ENCODE data around the gene OAS2. TPM values are rescaled to one million over a fixed set of nuclear protein-coding genes. Genes with fewer than 3 reads are reported as not detected.

OAS2 gene, protein sequence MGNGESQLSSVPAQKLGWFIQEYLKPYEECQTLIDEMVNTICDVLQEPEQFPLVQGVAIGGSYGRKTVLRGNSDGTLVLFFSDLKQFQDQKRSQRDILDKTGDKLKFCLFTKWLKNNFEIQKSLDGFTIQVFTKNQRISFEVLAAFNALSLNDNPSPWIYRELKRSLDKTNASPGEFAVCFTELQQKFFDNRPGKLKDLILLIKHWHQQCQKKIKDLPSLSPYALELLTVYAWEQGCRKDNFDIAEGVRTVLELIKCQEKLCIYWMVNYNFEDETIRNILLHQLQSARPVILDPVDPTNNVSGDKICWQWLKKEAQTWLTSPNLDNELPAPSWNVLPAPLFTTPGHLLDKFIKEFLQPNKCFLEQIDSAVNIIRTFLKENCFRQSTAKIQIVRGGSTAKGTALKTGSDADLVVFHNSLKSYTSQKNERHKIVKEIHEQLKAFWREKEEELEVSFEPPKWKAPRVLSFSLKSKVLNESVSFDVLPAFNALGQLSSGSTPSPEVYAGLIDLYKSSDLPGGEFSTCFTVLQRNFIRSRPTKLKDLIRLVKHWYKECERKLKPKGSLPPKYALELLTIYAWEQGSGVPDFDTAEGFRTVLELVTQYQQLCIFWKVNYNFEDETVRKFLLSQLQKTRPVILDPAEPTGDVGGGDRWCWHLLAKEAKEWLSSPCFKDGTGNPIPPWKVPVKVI
- total RNA-seq (14.0 TPM), polyA plus RNA-seq (7.3 TPM)

DNA sequence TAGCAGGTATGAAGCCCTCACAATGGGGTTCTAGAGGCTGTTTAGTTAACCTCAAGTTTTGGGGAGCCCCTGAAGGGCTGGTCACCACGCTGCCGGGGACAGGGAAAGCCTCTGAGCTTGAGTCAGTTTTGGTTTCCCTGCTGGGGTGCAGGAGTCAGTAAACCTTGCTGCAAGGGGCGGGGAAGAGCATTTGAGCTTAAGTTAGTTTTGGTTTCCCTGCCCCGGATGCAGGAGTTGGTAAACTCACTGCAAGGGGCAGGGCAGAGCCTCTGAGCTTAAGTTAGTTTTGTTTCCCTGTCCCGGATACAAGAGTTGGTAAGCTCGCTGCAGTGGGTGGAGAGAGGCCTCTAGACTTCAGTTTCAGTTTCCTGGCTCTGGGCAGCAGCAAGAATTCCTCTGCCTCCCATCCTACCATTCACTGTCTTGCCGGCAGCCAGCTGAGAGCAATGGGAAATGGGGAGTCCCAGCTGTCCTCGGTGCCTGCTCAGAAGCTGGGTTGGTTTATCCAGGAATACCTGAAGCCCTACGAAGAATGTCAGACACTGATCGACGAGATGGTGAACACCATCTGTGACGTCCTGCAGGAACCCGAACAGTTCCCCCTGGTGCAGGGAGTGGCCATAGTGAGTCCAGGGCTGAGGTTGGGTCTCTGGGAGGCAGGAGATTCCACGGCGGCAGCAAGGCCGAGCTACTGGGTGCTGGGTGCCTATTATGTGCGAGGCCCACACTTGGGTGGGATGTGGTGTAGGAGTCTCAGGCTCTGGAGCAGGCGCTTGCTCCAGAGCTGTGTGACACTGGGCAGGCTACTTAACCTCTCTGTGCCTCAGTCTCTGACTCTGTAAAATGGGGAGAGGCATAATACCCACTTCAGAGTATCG is at the start of gene OAS2:
TSS of gene OAS2 (plus strand) at position 357 of the 878 bp plus-strand sequence. CDS start at position 447, 90 bp downstream.
- H3K27ac ChIP-seq (ENCODE audit: low read depth): peak within 1 kb of the TSS; percentile 84
- WGBS: 36% methylated on average over 19 of the region's 19 CpGs
- H3K4me3 ChIP-seq (ENCODE audit: low read depth, low read length): peak within 1 kb of the TSS; percentile 23
- H3K4me1 ChIP-seq (ENCODE audit: insufficient read depth): no peaks in the 10 kb centered on the region
- no peak for DNase-seq (ENCODE audit: extremely low spot score)
- H3K36me3 ChIP-seq (ENCODE audit: insufficient read depth): no peaks in the 10 kb centered on the region

DNA sequence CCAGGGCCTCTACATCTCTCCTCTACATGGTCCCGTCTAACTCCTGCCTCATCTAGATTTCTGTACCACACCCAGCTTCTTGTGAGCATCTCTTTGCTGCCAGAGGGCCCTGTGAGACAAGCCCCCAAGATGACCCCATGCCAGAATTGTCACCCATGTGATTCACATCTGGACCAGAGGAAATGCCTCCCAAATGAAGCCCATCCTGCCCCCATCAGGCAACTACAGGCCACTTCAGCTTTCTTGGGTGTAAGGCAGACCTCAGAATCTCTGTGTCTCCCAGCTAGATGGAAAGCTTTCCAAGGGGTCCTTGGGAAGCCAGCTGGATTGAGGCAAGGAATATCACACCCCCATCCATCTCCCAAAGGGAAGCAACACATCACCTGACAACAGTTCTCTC is 49.3 kb upstream of the OAS2 start:
- Histone ChIP-seq H3K27ac (ENCODE audit: low read depth) (no peak overlapping the region), H3K4me3 (ENCODE audit: low read depth, low read length) (no peak overlapping the region), H3K4me1 (ENCODE audit: insufficient read depth) (peaks cover 2% of the 10 kb centered on the region), H3K36me3 (ENCODE audit: insufficient read depth) (no peaks in the 10 kb centered on the region)
- 86% methylated on average over 1 of the region's 1 CpG for WGBS
- no peak for DNase-seq (ENCODE audit: extremely low spot score)

DNA sequence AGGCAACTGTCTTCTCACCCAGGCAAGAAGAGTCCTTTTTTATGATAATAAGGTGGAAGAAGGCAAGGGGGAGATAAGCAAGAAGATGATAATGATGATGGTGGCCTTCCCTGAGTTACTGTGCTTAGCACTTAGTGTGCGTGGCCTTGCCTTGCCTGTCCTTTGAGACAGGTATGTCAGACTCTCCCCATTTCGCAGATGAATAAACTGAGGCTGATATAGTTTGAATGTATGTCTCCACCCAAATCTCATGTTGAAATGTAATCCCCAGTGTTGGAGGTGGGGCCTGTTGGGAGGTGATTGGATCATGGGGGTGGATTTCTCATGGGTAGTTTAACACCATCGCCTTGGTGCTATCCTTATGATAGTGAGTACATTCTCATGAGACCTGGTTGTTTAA is 48.6 kb upstream of the OAS2 start:
- H3K27ac ChIP-seq (ENCODE audit: low read depth): no peak overlapping the region
- H3K36me3 ChIP-seq (ENCODE audit: insufficient read depth): no peaks in the 10 kb centered on the region
- WGBS: 91% methylated on average over 3 of the region's 3 CpGs
- no peak overlapping the region for H3K4me3 ChIP-seq (ENCODE audit: low read depth, low read length)
- peaks cover 2% of the 10 kb centered on the region for H3K4me1 ChIP-seq (ENCODE audit: insufficient read depth)
- no peak for DNase-seq (ENCODE audit: extremely low spot score)

DNA sequence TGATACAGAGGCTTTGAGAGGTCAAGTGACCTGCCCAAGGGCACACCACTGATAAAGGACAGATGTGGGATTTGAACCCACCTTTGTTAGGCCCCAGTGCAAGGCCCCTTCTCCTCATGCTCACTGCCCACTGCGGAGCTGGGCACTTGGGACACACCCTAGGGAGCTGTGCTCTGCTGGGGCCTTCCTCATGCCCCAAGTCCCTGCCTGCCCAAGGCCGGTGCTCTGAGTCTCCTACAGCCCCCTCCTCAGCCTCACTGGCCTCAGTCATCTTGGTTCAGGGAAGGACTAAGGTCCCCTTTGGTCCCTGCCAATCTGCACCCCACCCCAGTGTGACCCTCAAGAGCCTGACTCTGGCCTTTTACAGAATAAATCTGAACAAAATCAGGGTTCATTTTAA is 48.0 kb upstream of the OAS2 start:
- WGBS: 96% methylated on average over 2 of the region's 2 CpGs
- no peaks in the 10 kb centered on the region for H3K36me3 ChIP-seq (ENCODE audit: insufficient read depth)
- peaks cover 2% of the 10 kb centered on the region for H3K4me1 ChIP-seq (ENCODE audit: insufficient read depth)
- H3K27ac ChIP-seq (ENCODE audit: low read depth): no peak overlapping the region
- H3K4me3 ChIP-seq (ENCODE audit: low read depth, low read length): no peak overlapping the region
- no peak for DNase-seq (ENCODE audit: extremely low spot score)

DNA sequence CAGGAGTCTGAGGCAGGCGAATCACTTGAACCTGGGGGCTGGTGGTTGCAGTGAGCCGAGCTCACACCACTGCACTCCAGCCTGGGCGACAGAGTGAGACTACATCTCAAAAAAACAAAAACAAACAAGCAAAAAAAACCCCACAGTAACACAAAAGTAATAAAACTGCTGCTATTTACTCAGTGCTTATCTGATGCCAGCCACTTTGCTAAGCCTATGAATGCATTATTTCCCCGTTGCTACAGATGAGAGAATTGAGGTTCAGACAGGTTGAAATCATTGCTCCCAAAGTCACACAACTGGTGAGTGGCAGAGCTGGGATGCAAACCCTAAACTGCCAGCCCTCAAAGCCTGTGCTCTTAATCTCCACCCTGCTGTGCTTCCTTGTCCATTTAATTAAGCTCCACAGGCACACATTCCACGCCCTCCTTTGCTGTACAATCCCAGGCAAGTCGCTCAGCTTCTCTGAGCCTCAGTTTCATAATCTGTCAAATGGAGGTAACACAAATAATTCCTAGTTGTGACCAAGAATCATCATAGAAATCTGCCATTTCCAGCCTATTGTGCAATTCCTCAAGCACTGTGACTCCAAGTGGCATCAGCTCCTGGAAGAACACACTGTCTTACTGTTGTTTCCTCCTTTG is 45.7 kb upstream of the OAS2 start:
- no peak overlapping the region for H3K4me3 ChIP-seq (ENCODE audit: low read depth, low read length)
- no peak for DNase-seq (ENCODE audit: extremely low spot score)
- H3K27ac ChIP-seq (ENCODE audit: low read depth): no peak overlapping the region
- 43% methylated on average over 6 of the region's 6 CpGs for WGBS
- no peaks in the 10 kb centered on the region for H3K36me3 ChIP-seq (ENCODE audit: insufficient read depth)
- peaks cover 2% of the 10 kb centered on the region for H3K4me1 ChIP-seq (ENCODE audit: insufficient read depth)

DNA sequence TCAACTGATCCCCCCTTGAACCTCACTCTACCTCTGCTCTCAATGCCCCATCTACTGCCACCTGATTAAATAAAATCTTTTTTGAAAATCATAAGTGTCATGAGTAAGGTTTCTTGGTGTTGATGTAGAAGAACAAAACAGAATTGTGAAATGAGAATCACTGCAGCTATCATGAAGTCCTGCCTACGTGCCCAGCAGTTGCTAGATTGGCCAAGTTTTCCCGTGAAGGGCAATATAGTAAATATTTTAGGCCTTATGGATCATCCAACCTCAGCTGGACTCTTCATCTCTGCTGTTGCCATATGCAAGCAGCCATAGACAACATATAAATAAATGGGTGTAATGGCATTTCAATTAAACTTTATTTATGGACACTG is 45.2 kb upstream of the OAS2 start:
- Histone ChIP-seq H3K4me1 (ENCODE audit: insufficient read depth) (peaks cover 2% of the 10 kb centered on the region), H3K27ac (ENCODE audit: low read depth) (no peak overlapping the region), H3K36me3 (ENCODE audit: insufficient read depth) (no peaks in the 10 kb centered on the region), H3K4me3 (ENCODE audit: low read depth, low read length) (no peak overlapping the region)
- 76% methylated on average over 2 of the region's 2 CpGs for WGBS
- no peak for DNase-seq (ENCODE audit: extremely low spot score)

DNA sequence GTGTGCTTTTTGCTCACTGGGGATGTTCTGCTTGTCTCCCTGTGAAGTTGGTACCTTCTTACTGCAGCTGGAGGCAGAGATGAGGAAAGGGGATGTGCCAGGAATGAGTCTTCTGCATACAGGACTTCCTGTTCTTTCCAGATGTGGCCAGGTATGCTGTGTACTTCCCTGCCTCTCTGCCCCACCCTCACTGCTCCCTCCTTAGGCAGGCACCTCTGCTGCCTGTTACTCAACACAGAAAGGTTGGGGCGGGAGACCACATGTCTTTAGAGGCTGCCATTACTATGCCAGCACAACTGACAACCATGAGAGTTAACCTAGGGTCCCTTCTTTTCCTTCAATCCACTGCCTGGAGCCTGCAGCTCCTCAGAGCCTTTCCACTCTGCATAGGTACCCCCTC is 42.1 kb upstream of the OAS2 start:
- no peak for DNase-seq (ENCODE audit: extremely low spot score)
- Histone ChIP-seq H3K36me3 (ENCODE audit: insufficient read depth) (no peaks in the 10 kb centered on the region), H3K27ac (ENCODE audit: low read depth) (no peak overlapping the region), H3K4me3 (ENCODE audit: low read depth, low read length) (no peak overlapping the region), H3K4me1 (ENCODE audit: insufficient read depth) (no peaks in the 10 kb centered on the region)
- WGBS: 71% methylated on average over 1 of the region's 1 CpG

DNA sequence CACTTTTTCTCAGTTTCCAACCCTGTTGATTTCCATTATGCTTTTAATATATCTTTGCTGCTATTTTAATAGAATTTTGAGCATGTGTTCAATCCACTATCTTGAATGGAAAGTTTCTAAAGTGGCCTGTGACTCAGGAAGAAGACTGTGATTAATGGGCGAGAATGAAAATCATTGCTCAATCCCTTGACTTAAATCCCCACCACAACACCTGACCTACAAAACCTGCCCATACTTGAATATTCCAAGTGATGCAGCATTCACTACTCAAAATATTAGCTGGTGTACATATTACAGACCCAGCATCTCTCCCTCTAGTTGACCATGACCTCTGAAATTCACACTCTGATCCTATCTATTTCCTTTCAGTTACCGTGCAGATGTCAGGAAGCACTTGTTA is 41.4 kb upstream of the OAS2 start:
- Histone ChIP-seq H3K27ac (ENCODE audit: low read depth) (no peak overlapping the region), H3K4me3 (ENCODE audit: low read depth, low read length) (no peak overlapping the region), H3K4me1 (ENCODE audit: insufficient read depth) (no peaks in the 10 kb centered on the region), H3K36me3 (ENCODE audit: insufficient read depth) (no peaks in the 10 kb centered on the region)
- no peak for DNase-seq (ENCODE audit: extremely low spot score)
- WGBS: 54% methylated on average over 2 of the region's 2 CpGs

DNA sequence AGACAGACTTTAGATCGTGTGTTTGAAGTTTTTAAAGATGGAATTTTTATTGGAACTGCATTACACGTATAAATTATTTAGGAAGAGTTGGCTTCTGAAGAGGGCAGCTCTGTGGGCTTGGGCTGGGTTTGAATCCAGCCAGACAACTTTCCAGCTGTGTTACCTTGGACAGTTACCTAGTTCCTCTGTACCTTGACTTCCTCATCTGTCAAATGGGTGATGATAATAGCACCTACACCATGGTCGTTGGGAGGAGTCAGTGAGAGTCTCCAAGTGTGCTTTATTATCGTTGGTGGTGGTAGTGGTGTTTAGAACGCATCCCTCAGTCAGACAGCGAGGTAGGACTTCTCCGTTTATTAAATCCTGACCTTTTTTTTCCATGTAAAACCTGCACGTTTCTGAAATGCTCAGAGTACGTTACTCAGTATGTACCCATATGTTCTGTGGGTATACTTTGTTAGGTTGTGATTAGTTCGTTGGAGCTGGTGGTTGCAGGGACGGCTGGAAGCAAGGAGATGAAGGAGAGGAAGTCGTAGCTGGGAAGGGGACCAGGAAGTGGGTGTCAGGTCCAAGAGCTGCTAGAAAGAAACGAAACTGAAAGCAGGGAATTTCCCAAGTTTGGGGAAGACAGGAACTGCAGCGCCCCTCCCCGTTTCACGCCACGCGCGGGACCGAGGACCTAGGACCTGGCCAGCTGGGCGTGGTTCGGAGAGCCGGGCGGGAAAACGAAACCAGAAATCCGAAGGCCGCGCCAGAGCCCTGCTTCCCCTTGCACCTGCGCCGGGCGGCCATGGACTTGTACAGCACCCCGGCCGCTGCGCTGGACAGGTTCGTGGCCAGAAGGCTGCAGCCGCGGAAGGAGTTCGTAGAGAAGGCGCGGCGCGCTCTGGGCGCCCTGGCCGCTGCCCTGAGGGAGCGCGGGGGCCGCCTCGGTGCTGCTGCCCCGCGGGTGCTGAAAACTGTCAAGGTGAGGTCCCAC is 40.3 kb upstream of the OAS2 start, which contains the start of gene OAS3:
TSS of gene OAS3 (plus strand) at position 734 of the 979 bp plus-strand sequence. CDS start at position 791, 57 bp downstream.
- H3K27ac ChIP-seq (ENCODE audit: low read depth): peak within 1 kb of the TSS; percentile 53

DNA sequence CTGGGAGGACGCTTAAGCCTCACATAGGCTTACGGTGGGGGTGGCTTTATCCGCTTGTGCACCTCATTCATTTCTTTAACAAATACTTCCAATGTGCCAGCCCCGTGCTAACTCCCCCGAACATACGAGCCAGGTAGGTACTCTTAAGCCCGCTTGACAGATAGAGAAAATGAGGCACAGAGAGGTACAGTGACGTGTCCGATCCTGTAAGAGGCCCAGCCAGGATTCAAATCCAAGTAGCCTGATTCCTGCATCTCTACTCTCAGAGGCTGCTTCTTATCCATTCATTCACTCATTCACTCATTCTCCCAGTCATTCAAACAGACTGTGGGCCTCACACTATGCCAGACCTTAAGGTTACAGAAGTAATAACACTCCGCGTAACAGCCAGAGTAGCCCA is 39.6 kb upstream of the OAS2 start:
- peak overlapping the region; percentile 53 for H3K27ac ChIP-seq (ENCODE audit: low read depth)
- H3K4me3 ChIP-seq (ENCODE audit: low read depth, low read length): peak overlapping the region; percentile 62
- WGBS: 24% methylated on average over 11 of the region's 11 CpGs
- H3K36me3 ChIP-seq (ENCODE audit: insufficient read depth): no peaks in the 10 kb centered on the region
- H3K4me1 ChIP-seq (ENCODE audit: insufficient read depth): no peaks in the 10 kb centered on the region
- DNase-seq (ENCODE audit: extremely low spot score): no peak

More for the DNA sequence above, 40.3 kb upstream of the OAS2 start, which contains the start of gene OAS3:
- DNase-seq (ENCODE audit: extremely low spot score): peak; percentile 62
- H3K4me1 ChIP-seq (ENCODE audit: insufficient read depth): no peaks in the 10 kb centered on the region
- H3K4me3 ChIP-seq (ENCODE audit: low read depth, low read length): peak within 1 kb of the TSS; percentile 62
- 6% methylated on average over 50 of the region's 50 CpGs for WGBS
- H3K36me3 ChIP-seq (ENCODE audit: insufficient read depth): no peaks in the 10 kb centered on the region

DNA sequence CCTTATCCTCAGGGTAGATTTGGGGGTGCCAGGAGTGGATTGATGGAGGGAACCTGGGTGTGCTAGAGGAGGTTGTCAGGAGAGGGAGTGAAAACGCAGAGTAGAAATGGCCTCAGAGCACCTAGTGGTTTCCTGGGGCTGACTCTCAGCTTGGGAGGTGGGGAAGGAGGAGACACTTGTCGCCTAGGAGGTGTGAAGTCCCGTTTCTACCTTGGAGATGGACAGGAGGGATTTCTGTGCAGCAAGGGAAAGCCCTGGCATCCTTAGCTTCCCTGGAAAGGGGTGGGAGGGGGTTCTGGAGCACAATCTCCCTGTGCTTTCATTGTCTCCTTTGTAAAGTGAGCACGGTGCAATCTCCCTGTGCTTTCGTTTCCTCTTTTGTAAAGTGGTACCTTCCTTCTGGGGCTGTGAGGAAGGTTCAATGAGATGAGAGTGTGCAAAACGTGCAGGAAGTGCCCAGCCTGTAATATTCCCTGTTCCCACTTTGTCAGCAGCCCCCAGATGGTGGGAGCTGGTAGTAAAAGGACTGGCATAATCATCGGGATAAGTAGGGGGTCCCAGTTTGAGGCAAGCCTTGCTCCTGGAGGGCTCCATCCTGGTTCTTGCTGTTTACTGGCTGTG is 38.4 kb upstream of the OAS2 start:
- H3K27ac ChIP-seq (ENCODE audit: low read depth): no peak overlapping the region
- WGBS: 53% methylated on average over 7 of the region's 7 CpGs
- H3K4me1 ChIP-seq (ENCODE audit: insufficient read depth): no peaks in the 10 kb centered on the region
- no peak for DNase-seq (ENCODE audit: extremely low spot score)
- no peaks in the 10 kb centered on the region for H3K36me3 ChIP-seq (ENCODE audit: insufficient read depth)
- H3K4me3 ChIP-seq (ENCODE audit: low read depth, low read length): no peak overlapping the region

Measured in urinary bladder (tissue), 4 donors.